Kidney tubule cell (primary cell): ENCODE measurements around the gene NPLOC4.

ENCODE experiments used
- DNase-seq: peaks from one replicate; pipeline ENCODE4 v3.0.0-alpha.2; 2018; ENCODE audit warnings: low spot score

The NPLOC4 gene

GRCh38 chr17:81546906-81547613 is 89.9 kb downstream of the NPLOC4 start:
- DNase-seq: no peak

DNA sequence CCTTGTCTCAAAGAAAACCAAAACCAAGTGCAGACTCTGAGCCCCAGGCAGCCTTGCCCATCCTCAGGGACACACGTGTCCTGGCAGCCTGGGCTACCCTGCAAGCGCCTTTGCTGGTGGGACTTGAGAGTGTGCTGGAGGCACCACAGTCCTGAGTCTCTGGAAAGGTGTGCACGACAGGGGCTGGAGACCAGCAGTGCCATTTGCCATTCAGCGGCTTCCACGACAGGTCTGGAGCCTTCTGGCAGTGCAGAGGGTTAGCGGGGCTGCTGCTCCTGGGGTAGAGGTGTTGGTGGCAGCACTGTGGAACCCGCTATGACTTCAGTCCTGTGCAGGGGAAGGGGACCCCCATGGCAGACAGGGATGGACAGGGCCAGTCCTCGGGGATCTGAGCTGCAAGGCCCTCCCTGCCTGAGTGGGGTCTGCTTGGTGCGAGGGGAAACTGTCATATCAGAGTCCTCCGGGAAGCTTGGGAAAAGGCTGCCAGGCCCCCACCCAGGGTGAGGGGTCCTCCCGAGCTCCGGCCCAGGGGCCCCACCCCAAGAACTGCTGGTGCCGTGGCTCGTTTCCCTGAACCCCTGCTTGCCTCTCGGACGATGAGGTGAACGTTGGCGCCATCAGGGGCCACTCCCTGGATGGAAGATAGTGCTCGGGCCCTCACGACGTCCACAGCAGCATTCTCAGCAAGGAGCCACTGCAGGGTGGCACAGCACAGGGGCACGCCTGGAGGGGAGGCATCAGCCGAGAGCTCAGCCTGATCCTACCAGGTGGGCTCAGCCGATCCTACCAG is 91.6 kb downstream of the NPLOC4 start:
- no peak for DNase-seq

DNA sequence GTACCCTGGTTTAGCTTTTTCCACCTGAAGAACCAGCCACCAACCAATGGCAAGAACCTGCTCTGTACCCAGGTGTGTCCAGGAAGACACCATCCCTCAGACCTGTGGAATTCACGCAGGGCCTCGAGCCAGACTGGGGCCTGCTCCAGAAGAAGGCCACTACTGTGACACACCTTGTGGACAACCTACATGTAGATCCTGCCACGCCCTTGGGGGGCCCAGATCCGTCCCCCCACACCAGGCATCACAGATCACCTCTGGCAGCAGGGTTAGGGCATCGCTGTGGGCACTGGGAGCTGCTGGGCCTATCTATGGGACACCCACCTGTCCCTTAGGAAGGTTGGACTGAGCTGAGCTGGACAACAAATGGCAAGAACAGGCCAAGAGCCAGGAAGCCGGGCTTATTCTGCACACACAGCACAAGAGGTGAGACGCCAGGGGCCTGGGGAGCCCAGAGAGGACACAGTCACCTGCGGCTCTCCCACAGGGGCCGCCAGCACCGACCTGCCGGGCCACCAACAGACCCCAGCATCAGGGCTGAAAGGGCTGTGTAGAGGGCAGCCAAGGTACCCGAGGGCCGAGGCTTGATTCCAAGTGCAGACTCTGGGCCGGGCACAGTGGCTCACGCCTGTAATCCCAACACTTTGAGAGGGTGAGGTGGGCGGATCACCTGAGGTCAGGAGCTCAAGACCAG is 92.5 kb downstream of the NPLOC4 start:
- no peak for DNase-seq

GRCh38 chr17:81543756-81544155 is 93.2 kb downstream of the NPLOC4 start:
- no peak for DNase-seq

DNA sequence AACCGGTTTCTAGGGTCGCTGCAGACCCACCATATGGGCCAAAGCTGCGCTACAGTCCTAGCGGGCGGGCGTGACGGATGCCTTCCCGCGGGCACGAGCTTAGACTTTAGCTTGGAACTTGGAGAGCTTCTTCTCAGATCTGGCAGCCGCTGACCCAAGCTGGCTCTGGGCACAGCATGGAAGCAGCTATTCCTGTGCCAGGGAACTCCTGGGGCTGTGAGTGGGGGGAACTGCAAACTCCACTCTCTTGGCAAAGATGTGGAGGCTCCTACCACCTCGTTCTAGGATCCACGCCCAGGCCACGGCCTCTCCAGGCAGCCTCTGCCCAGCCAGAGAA is 93.6 kb downstream of the NPLOC4 start:
- DNase-seq: no peak

- no peak for DNase-seq
Measured at GRCh38 chr17:81542431-81543338, 94.2 kb downstream of the NPLOC4 start.

- DNase-seq: no peak
Measured at GRCh38 chr17:81541123-81541522, 95.8 kb downstream of the NPLOC4 start.

GRCh38 chr17:81540676-81541027 is 96.3 kb downstream of the NPLOC4 start:
- no peak for DNase-seq

DNA sequence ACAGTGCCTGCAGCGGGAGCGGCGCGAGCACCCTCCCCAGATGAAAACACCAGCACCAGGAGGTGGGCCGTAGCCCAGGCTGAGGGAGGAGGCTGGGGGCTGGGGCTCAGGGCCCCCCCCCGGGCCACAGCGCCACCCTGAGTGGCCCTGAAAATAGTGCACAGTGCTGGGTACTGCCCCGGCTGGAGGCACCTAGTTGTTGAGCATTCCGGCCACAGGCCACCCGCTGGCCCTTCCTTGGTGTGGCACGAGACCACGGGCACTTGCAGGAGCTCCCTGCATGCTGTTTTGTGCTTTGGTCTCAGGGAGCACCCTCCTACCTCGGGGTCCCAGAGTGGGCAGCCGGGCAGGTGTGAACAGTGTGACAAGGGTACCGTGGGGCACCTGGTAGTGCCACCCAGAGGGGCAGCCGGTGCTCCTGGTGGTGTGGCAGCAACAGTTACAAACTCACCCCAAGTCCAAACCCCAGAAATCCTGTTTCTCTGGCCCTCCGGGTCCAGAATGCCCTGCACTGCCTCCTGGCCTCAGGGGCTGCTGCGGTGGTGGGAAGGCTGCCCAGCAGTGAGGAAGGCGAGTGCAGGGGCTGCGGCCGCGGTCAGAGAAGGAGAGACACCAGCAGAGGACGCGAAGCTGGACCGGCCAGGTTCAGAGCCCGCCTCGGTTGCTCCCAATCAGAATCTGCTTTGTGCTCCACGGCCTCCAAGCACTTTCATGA is 96.8 kb downstream of the NPLOC4 start:
- DNase-seq: no peak

- no peak for DNase-seq
Measured at GRCh38 chr17:81539571-81539900, 97.4 kb downstream of the NPLOC4 start.

DNA sequence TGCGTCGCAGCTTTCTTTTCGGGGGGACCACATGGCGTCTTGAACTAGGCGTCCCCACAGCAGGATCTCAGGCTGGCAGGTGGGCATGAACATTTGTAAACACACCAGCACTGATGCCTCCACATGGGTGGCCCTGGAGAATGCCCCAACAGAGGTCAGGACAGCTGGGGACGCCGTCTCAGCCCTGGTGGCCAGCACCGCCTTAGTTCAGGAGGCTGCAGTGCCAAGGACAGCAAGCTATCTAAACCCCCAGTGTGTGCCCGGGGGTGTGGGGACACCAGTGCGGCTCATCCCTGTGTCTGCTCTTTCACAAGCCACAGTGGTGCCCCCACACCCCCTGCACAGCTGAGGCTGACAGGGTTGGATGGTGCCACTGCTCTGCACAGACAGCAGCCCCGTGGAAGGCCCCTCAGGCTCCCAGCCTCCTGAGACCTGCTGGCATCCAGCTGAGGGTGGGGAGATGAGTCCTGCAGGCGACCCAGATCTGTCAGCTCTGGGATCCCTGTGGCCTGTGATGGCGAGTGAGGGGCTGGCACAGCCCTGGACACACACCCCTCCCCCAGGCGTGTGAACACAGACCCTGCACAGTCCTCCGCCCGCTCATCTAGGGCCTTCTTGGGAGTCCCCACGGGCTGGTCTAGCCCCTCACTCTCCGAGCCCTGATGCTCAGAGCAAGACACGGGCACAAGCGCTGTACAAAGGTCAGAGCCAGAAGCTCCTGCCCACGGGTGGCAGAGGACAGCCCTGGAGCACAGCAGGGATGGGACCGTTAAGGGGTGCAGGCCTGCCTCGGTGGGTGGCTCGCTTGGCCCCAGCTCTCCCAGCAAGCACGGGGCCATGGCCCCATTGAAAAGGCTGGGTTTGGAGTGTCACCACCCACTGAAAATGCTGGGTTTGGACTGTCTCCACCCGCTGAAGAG is 98.0 kb downstream of the NPLOC4 start:
- DNase-seq: no peak

DNA sequence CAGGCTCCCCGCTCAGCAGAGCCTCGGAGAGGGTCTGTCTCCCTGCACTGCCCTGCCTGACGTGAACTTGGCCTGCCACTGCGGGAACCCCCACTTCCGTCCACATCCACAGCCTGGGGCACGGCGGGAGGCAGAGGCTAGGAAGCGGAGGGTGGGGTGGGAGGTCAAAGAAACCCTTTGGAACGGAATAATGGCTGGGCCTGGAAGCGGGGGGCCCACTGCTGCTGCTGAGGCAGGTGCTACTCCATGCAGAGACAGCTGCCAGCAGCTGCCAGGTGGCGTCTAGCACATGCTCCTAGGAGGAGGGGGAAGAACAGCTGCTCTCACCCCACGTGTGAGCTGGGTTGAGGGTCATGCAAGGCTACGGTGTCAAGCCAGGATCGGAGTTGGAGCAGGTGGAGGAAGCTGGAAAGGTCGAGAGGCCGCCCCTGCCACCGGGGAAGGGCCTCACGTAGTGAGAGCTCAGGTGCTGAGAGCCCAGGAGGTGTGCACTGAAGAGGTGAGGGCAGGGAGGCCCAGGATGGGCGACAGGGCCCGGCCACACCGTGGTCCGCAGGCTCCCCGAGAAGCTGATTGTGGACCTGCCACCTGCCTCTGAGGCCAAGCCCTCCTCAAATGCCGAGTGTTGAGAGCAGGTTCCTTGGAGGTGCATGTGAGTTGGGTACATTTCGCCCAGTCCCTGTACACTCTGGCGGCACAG is 98.9 kb downstream of the NPLOC4 start:
- no peak for DNase-seq

DNA sequence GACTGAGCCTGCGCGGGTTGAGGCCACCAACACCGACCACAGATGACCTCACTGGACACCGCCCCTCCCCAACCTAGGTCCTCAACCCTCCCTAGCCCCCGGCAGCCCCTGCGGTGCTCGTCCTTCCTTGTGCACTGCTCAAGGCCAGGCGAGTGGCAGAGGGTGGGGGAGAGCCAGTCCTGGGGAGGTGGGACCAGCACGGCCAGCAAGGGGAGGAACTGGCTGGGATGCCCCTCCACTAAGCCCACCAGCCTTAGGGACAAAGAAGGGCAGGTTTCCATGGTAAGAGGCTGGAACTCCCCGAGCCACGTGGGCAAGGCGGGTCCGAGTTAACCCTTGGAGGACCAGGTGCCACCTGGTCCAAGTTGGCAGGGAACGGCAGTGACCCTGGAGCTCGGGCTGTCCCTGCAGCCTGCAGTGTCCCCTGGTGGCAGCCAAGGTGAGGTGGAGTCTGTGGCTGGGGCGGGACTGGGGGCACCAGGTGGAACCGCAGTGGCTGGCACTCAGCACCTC is 99.5 kb downstream of the NPLOC4 start:
- peak; percentile 60 for DNase-seq

DNA sequence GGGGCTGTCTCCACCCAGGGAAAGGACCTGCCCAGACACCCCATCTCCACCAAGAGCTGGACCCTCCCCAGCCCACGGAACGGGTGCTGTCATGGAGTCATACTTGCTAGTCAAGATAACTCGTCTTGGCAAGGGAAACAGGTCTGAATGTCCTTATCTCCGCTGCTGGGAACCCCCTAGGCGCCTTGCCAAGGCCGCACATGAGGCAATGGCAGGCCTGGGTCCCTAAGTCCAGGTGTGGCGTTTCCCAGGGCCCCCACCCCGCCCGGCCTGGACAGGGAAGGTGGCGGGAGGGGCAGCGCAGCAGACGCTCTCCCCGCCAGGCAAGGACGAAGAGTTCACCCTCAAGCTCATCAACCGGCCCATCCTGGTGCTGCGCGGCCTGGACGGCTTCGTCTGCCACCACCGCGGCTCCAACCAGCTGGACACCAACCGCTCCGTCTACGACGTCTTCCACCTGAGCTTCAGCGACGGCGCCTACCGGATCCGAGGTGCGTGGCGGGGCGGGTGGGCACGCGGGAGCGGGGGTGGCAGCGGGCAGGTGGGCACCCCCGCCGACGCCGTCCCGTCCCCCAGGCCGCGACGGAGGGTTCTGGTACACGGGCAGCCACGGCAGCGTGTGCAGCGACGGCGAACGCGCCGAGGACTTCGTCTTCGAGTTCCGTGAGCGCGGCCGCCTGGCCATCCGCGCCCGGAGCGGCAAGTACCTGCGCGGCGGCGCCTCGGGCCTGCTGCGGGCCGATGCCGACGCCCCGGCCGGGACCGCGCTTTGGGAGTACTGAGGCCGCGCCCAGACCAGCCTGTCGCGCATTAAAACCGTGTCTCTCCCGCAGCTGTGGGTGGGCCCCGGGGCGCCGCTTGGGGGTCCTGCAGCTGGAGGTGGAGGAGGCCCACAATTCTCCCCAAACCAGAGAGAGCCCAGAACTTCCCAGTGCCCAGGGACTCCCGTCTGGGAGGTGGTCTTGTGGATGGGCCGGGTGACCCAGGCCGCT is 100.3 kb downstream of the NPLOC4 start:
- no peak for DNase-seq

DNA sequence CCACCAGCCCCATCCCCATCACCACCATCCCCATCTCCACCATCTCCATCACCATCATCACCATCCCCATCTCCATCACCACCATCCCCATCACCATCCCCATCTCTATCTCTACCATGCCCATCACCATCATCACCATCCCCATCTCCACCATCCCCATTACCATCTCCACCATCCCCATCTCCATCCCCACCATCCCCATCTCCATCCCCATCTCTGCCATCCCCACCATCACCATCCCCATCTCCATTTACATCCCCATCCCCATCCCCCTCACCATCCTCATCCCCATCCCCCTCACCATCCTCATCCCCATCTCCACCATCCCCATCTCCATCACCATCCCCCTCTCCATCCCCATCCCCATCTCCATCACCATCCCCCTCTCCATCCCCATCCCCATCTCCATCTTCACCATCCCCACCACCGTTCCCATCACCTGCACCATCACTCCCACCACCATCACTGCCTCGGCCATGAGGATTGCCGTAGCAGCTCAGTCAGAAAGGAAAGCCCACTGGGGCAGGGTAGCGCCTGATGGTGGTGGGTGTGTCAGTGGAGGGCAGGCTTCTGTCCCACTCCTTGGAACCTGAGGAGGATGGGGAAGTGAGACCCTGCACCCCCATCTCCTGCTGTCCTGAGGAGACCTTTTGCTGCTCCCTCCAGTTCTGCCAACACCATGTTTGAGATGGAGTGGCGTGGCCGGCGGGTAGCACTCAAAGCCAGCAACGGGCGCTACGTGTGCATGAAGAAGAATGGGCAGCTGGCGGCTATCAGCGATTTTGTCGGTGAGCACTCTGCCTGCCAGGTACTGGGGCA is 101.2 kb downstream of the NPLOC4 start:
- DNase-seq: no peak

DNA sequence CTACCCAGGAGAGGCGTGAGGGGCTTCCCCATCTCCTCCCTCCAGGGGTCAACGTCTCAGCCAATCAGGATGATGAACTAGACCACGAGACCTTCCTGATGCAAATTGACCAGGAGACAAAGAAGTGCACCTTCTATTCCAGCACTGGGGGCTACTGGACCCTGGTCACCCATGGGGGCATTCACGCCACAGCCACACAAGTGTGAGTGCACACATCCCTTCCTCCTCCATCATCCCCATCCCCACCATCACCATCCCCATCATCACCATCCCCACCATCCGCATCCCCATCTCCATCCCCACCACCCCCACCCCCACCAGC is 101.9 kb downstream of the NPLOC4 start:
- no peak for DNase-seq

DNA sequence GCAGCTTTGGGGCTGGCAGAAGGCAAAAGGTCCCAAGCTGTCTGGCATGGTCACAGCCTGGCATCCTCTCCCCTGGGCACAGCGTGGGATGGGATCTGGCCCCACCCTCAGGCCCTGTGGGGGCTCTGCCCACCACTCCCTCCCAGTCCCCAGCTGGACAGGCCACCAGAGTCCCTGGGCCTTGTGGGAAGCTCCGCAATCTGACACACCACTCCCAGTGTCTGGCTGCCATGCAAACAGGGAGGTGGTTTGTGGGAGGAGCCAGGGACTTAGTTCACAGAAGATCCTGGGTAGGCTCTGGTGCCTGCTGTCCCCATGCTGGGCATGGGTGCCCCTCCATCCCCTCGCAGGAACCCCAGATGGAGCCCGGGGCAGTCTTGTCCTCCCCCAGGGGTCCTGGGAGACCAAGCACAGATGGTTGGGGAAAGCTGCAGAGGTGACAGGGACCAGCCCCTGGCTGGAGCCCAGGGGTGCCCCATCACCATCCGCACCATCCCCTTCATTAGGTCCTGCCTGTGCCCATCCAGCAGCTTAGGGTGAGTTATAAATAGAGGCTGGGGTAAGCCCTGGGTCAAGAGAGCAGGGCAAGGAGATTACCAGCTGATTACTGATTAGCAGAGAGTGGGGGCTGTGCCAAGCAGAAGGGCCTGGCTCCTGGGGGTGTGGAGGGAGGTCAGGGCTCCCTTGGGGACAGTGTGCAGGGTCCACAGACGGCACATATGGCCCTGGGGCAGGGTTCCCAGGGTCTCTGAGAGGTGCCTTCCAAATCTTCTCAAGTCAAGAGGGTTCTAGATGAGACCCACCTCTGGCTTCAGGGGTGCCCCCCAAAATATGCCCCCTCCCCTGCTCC is 102.5 kb downstream of the NPLOC4 start:
- no peak for DNase-seq
